Neural cell (in vitro differentiated cells): Measurements from ENCODE around the gene ARPIN. TPM values are rescaled to one million over a fixed set of nuclear protein-coding genes. Genes with fewer than 3 reads are reported as not detected.
"Not testable (repeated sequence)": the region's sequence is repeated elsewhere in the genome, so short reads cannot be mapped to it uniquely, and the experiment has no call there.

Source experiments
- H2AFZ ChIP-seq: fragments of 200-600, 300-800 bp; sonication (generic), shearing (Covaris generic); 2 replicates; pipeline ENCODE4 v1.6.0; 2014; ENCODE audit warnings: low read depth, mild to moderate bottlenecking, antibody characterized with exemption, low read length, moderate library complexity
- H3F3A ChIP-seq: fragments of 200-600 bp; shearing (Covaris generic); 2 replicates; pipeline ENCODE4 v1.6.1; 2016; ENCODE audit warnings: mild to moderate bottlenecking, moderate library complexity, mixed read lengths, antibody characterized with exemption, low read length; ENCODE audit not compliant: insufficient read depth, poor library complexity, severe bottlenecking
- H3K27ac ChIP-seq: fragments of 200-600, 300-800 bp; sonication (generic), shearing (Covaris generic); 2 replicates; pipeline ENCODE4 v1.5.1; 2014; ENCODE audit warnings: mild to moderate bottlenecking, low read length, moderate library complexity
- H3K27me3 ChIP-seq: fragments of 300-800, 200-600 bp; sonication (generic), shearing (Covaris generic); 2 replicates; pipeline ENCODE4 v1.6.0; 2014; ENCODE audit warnings: mild to moderate bottlenecking, low read depth, low read length, moderate library complexity; ENCODE audit not compliant: insufficient read depth
- H3K36me3 ChIP-seq: fragments of 300-800, 200-600 bp; sonication (generic), shearing (Covaris generic); 2 replicates; pipeline ENCODE4 v1.5.1; 2014; ENCODE audit warnings: mild to moderate bottlenecking, antibody characterized with exemption, low read length, moderate library complexity; ENCODE audit not compliant: insufficient read depth
- H3K4me2 ChIP-seq: fragments of 300-800, 200-600 bp; sonication (generic), shearing (Covaris generic); 2 replicates; pipeline ENCODE4 v1.6.0; 2014; ENCODE audit warnings: mild to moderate bottlenecking, low read length
- H3K4me3 ChIP-seq: fragments of 300-800, 200-600 bp; sonication (generic), shearing (Covaris generic); 2 replicates; pipeline ENCODE4 v1.5.1; 2014; ENCODE audit warnings: mild to moderate bottlenecking, low read length, moderate library complexity
- H3K79me2 ChIP-seq: fragments of 200-600 bp; shearing (Covaris generic); replicated peaks from 2 replicates; pipeline ENCODE4 v1.6.0; 2014; ENCODE audit warnings: mild to moderate bottlenecking, low read length, moderate library complexity; ENCODE audit not compliant: insufficient read depth
- H3K9ac ChIP-seq: fragments of 300-800, 200-600 bp; sonication (generic), shearing (Covaris generic); 2 replicates; pipeline ENCODE4 v1.6.1; 2016; ENCODE audit warnings: mild to moderate bottlenecking, low read length, mixed read lengths
- H3K9me2 ChIP-seq: fragments of 200-600 bp; shearing (Covaris generic); 2 replicates; pipeline ENCODE4 v1.6.1; 2016; ENCODE audit warnings: mild to moderate bottlenecking, low read length, mixed read lengths; ENCODE audit not compliant: insufficient read depth
- H3K9me3 ChIP-seq: fragments of 200-600, 300-800 bp; sonication (generic), shearing (Covaris generic); 2 replicates; pipeline ENCODE4 v1.6.1; 2016; ENCODE audit warnings: mild to moderate bottlenecking, mixed run types, low read length, moderate library complexity, mixed read lengths
- H4K20me1 ChIP-seq: fragments of 200-600 bp; shearing (Covaris generic); 2 replicates; pipeline ENCODE4 v1.6.1; 2016; ENCODE audit warnings: mild to moderate bottlenecking, mixed run types; ENCODE audit not compliant: insufficient read depth
- EP300 ChIP-seq: fragments of 450-650 bp; conservative IDR thresholded peaks from 2 replicates; pipeline ENCODE4 v1.6.1; 2014; ENCODE audit warnings: antibody characterized with exemption, mild to moderate bottlenecking, moderate library complexity; ENCODE audit not compliant: poor library complexity, severe bottlenecking
- EZH2 ChIP-seq: fragments of 200-600, 300-800 bp; shearing (Covaris generic), sonication (generic); IDR thresholded peaks from 2 replicates; pipeline ENCODE4 v1.6.1; 2014; ENCODE audit warnings: antibody characterized with exemption, low read length, borderline replicate concordance, mild to moderate bottlenecking; ENCODE audit not compliant: insufficient read depth, poor library complexity, severe bottlenecking
- MXI1 ChIP-seq: fragments of 450-650 bp; conservative IDR thresholded peaks from 2 replicates; pipeline ENCODE4 v1.6.1; 2014; ENCODE audit warnings: antibody characterized with exemption, mild to moderate bottlenecking; ENCODE audit not compliant: poor library complexity, severe bottlenecking
- POLR2AphosphoS5 ChIP-seq: IDR thresholded peaks from 2 replicates; pipeline ENCODE4 v1.6.1; 2012
- RAD21 ChIP-seq: fragments of 450-650 bp; conservative IDR thresholded peaks from 2 replicates; pipeline ENCODE4 v1.6.1; 2014; ENCODE audit warnings: antibody characterized with exemption, mild to moderate bottlenecking, moderate library complexity
- SMC3 ChIP-seq: fragments of 450-650 bp; conservative IDR thresholded peaks from 2 replicates; pipeline ENCODE4 v1.6.1; 2014; ENCODE audit warnings: antibody characterized with exemption, mild to moderate bottlenecking, moderate library complexity; ENCODE audit not compliant: poor library complexity
- TAF1 ChIP-seq: IDR thresholded peaks from 2 replicates; pipeline ENCODE4 v1.6.1; 2012; ENCODE audit warnings: low read depth
- polyA plus RNA-seq: library from polyadenylated mRNA; depleted of rRNA; stranded (reverse); fragments of >200 nt; gene quantifications from 2 replicates; pipeline ENCODE4 v1.2.3, GENCODE V29; 2014
- TF ChIP-seq, protein P1 (sequence below): IDR thresholded peaks from 2 replicates; pipeline ENCODE4 v1.6.1; 2012; ENCODE audit warnings: borderline replicate concordance
- TF ChIP-seq, protein P2 (sequence below): fragments of 450-650 bp; IDR thresholded peaks from 2 replicates; pipeline ENCODE4 v1.5.1; 2014; ENCODE audit warnings: antibody characterized with exemption, mild to moderate bottlenecking, moderate library complexity; ENCODE audit not compliant: poor library complexity, severe bottlenecking

Gene ARPIN
- polyA plus RNA-seq, 1 donor from 2014 or later = 2.7 TPM

DNA sequence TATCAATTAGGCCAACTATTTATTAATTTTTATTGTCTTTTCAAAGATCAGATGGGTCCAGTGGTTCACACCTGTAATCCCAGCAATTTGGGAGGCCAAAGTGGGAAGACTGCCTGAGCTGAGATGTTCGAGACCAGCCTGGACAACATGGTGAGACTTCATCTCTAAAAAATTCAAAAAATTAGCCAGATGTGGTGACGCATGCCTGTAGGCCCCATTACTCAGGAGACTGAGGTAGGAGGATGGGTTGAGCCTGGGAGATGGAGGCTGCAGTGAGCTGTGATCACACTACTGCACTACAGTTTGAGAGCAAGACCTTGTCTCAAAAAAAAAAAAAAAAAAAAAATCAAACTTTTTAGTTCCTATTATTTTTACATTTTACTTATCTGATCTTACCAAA lies 27.1 kb downstream of the ARPIN start (continued):
- no peak for TF ChIP-seq RAD21
- TF ChIP-seq MXI1 = no peak

- H3K27me3 ChIP-seq, H4K20me1 ChIP-seq, H3K27ac ChIP-seq, H3K9ac ChIP-seq, H3K9me3 ChIP-seq, H3K9me2 ChIP-seq, H3K4me3 ChIP-seq, H3K79me2 ChIP-seq, H2AFZ ChIP-seq, H3F3A ChIP-seq, H3K4me2 ChIP-seq, H3K36me3 ChIP-seq: not testable (repeated sequence)
Measured at GRCh38 chr15:89885179-89885578, 27.6 kb downstream of the ARPIN start.

- Histone ChIP-seq H3K9me3 (no peaks in the 10 kb centered on the region), H3K9me2 (no peaks in the 10 kb centered on the region), H2AFZ (no peak overlapping the region), H3K4me3 (no peak overlapping the region), H3K4me2 (no peak overlapping the region), H4K20me1 (no peaks in the 10 kb centered on the region), H3K36me3 (no peaks in the 10 kb centered on the region), H3F3A (no peaks in the 10 kb centered on the region), H3K79me2 (no peaks in the 10 kb centered on the region), H3K27me3 (no peaks in the 10 kb centered on the region), H3K9ac (no peak overlapping the region), H3K27ac (no peak overlapping the region)
- TF ChIP-seq, protein P1, sequence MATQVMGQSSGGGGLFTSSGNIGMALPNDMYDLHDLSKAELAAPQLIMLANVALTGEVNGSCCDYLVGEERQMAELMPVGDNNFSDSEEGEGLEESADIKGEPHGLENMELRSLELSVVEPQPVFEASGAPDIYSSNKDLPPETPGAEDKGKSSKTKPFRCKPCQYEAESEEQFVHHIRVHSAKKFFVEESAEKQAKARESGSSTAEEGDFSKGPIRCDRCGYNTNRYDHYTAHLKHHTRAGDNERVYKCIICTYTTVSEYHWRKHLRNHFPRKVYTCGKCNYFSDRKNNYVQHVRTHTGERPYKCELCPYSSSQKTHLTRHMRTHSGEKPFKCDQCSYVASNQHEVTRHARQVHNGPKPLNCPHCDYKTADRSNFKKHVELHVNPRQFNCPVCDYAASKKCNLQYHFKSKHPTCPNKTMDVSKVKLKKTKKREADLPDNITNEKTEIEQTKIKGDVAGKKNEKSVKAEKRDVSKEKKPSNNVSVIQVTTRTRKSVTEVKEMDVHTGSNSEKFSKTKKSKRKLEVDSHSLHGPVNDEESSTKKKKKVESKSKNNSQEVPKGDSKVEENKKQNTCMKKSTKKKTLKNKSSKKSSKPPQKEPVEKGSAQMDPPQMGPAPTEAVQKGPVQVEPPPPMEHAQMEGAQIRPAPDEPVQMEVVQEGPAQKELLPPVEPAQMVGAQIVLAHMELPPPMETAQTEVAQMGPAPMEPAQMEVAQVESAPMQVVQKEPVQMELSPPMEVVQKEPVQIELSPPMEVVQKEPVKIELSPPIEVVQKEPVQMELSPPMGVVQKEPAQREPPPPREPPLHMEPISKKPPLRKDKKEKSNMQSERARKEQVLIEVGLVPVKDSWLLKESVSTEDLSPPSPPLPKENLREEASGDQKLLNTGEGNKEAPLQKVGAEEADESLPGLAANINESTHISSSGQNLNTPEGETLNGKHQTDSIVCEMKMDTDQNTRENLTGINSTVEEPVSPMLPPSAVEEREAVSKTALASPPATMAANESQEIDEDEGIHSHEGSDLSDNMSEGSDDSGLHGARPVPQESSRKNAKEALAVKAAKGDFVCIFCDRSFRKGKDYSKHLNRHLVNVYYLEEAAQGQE = no peak
- TF ChIP-seq MXI1 = no peak
- TF ChIP-seq, protein P2, sequence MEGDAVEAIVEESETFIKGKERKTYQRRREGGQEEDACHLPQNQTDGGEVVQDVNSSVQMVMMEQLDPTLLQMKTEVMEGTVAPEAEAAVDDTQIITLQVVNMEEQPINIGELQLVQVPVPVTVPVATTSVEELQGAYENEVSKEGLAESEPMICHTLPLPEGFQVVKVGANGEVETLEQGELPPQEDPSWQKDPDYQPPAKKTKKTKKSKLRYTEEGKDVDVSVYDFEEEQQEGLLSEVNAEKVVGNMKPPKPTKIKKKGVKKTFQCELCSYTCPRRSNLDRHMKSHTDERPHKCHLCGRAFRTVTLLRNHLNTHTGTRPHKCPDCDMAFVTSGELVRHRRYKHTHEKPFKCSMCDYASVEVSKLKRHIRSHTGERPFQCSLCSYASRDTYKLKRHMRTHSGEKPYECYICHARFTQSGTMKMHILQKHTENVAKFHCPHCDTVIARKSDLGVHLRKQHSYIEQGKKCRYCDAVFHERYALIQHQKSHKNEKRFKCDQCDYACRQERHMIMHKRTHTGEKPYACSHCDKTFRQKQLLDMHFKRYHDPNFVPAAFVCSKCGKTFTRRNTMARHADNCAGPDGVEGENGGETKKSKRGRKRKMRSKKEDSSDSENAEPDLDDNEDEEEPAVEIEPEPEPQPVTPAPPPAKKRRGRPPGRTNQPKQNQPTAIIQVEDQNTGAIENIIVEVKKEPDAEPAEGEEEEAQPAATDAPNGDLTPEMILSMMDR = no peak
Measured at GRCh38 chr15:89883518-89883917, 29.2 kb downstream of the ARPIN start.

DNA sequence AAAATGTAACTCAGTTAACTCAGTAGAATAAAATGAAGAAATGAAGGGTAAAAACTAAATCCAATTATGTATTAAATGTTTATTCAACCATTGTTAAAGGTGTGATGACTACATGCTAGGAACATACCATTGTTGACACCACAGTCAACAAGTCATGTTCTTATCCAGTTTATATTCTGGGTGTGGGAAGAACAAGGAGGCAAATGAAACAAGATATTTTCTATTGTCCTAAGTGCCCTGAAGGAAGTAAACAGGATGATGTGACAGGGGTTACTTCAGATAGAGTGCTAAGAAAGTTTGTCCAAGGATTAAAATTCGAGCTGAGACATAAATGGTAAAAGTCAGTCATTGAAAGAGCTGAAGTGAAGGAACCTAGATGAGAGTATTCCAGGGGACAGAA lies 32.0 kb downstream of the ARPIN start:
- no peaks in the 10 kb centered on the region for H3K9me2 ChIP-seq
- H3K4me2 ChIP-seq = no peak overlapping the region
- H2AFZ ChIP-seq = no peak overlapping the region
- no peak overlapping the region for H3K27ac ChIP-seq
- no peak overlapping the region for H3K4me3 ChIP-seq
- no peaks in the 10 kb centered on the region for H3K79me2 ChIP-seq
- H3K36me3 ChIP-seq = no peaks in the 10 kb centered on the region
- H3K27me3 ChIP-seq = no peaks in the 10 kb centered on the region
- H3K9ac ChIP-seq = no peak overlapping the region
- no peaks in the 10 kb centered on the region for H3K9me3 ChIP-seq
- TF ChIP-seq, protein P2 = no peak
- TF ChIP-seq EZH2 = no peak
- TF ChIP-seq EP300 = no peak
- TF ChIP-seq MXI1 = no peak
- no peak for TF ChIP-seq SMC3
- no peak for TF ChIP-seq TAF1
- TF ChIP-seq RAD21 = no peak
- TF ChIP-seq POLR2AphosphoS5 = no peak
- TF ChIP-seq, protein P1 = no peak
- H3F3A ChIP-seq = no peaks in the 10 kb centered on the region
- H4K20me1 ChIP-seq = no peaks in the 10 kb centered on the region
